Esophagus muscularis mucosa (tissue), 4 donors: ENCODE results near the gene TMEM250. TPM values are rescaled to one million over a fixed set of nuclear protein-coding genes. Genes with fewer than 3 reads are reported as not detected.

Source experiments
- DNase-seq: peaks from one replicate; pipeline ENCODE4 v3.0.0-alpha.2; 2017; ENCODE audit errors: extremely low spot score
- H3K27ac ChIP-seq, 4 donors: fragments of 200-600 bp; sonication (generic); replicated peaks in 1 of 4; 1 replicate in 3 of 4; 2 replicates in 1 of 4; pipeline ENCODE4 v1.5.1; 2016 to 2019; ENCODE audit warnings: mild to moderate bottlenecking in 1 of 4
- H3K27me3 ChIP-seq, 4 donors: fragments of 200-600 bp; sonication (generic); one replicate each; pipeline versions ENCODE4 v1.5.1 to v1.6.0; 2016 to 2019
- H3K36me3 ChIP-seq, 4 donors: fragments of 200-600 bp; sonication (generic); one replicate each; pipeline ENCODE4 v1.5.1; 2016 to 2019
- H3K4me1 ChIP-seq, 4 donors: fragments of 200-600 bp; sonication (generic); one replicate each; pipeline ENCODE4 v1.5.1; 2016 to 2019
- H3K4me3 ChIP-seq, 4 donors: fragments of 200-600 bp; sonication (generic); 1 replicate in 2 of 4; 2 replicates in 2 of 4; pipeline ENCODE4 v1.5.1; 2016 to 2019; ENCODE audit warnings: mild to moderate bottlenecking in 4 of 4, moderate library complexity in 1 of 4
- H3K9me3 ChIP-seq, 4 donors: fragments of 200-600 bp; sonication (generic); 1 replicate in 3 of 4; 2 replicates in 1 of 4; pipeline ENCODE4 v1.5.1; 2016 to 2019
- CTCF ChIP-seq, 3 experiments: fragments of 200-600 bp in 2 of 3; fragments of 450-650 bp in 1 of 3; sonication (generic) in 2 of 3; IDR thresholded peaks; one replicate each; pipeline ENCODE4 v1.5.1; 2017 to 2019; ENCODE audit warnings: antibody characterized with exemption in 3 of 3, mild to moderate bottlenecking in 2 of 3, moderate library complexity in 1 of 3
- EP300 ChIP-seq: sonication (generic); formaldehyde crosslinking; IDR thresholded peaks from one replicate; pipeline ENCODE4 v1.6.1; 2017; ENCODE audit warnings: antibody characterized with exemption
- POLR2A ChIP-seq: fragments of 450-650 bp; IDR thresholded peaks from one replicate; pipeline ENCODE4 v1.6.1; 2017; ENCODE audit warnings: antibody characterized with exemption, moderate library complexity, mild to moderate bottlenecking, low read depth
- POLR2AphosphoS5 ChIP-seq, 2 donors: sonication (generic); formaldehyde crosslinking; IDR thresholded peaks; one replicate each; pipeline ENCODE4 v1.6.1; 2017; ENCODE audit warnings: antibody characterized with exemption in 2 of 2
- WGBS: methylation state at CpG from one replicate; pipeline ENCODE4 v1.1.5; 2018; 5-methylcytosine and 5-hydroxymethylcytosine counted together
- intact Hi-C: fragments of 100-400 bp; cut with DNase I; formaldehyde crosslinking; loops from one replicate; pipeline ENCODE4 v1.15.1; 2023
- total RNA-seq, 4 donors: library from RNA; depleted of rRNA; stranded (reverse); fragments of >200 nt; gene quantifications; one replicate each; pipeline versions ENCODE4 v1.1.0 to v1.2.1, GENCODE V29; 2016

TMEM250 gene
- total RNA-seq, 4 donors from 2014 or later, result 33.6 to 77.6 (median 59.4) TPM

DNA sequence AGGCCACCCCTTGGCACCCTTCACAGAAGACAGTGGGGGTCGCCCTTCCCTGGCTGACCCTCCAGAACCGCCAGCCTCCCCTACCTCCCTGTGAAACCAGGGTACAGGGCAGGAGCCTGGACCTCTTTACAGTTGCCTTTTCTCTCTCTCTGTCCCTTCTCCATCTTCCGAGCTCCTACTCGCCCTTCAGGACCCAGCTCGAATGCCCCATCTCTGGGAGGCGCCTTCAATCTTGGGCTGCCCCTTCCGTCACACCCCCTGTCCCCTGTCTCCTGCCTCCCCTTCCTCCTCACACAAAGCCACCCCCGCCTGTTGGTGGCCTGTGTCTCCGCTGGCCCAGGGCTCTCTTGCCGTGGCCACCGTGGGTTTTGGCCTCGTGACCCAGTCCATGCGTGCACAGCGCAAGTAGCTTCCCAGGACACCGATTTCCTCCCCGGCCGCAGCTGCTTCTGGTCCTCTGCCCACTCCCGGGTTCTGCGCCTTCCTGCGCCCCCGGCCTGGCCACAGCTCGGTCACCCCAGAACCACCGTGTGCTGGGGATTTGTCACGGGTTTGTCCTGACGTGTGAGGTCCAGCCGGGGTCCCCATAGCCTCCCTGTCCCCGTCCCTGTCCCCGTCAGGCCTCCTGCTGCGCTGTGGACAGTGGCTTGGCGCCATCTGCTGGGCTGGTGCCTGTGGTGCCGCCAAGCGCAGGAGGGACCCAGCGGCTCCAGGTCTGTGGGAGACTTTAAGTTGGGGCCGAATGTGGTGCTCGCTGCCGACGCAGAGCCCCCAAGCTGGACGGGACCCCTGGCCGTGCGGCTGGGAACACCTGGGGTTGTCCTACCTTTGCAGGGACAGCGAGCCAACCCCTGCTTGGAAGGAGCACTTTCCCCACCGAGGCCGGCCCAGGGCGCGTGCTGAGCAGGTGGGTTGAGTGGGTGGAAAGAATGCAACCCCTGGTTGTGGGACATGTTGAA, 4.0 kb upstream of the TMEM250 start:
- H3K4me1 ChIP-seq, result peaks cover 22 to 33% (median 27%) of the 10 kb centered on the region in 4 donors
- H3K9me3 ChIP-seq, result no peaks in the 10 kb centered on the region
- no peaks in the 10 kb centered on the region for H3K36me3 ChIP-seq
- DNase-seq, result no peak
- H3K4me3 ChIP-seq, result peak overlapping the region in 3 of 4 donors; percentile 24 to 38 (median 35)
- H3K27me3 ChIP-seq, result peaks cover 0 to 37% (median 0%) of the 10 kb centered on the region in 4 donors
- 18% methylated on average over 30 of the region's 45 CpGs for WGBS
- no peak overlapping the region for H3K27ac ChIP-seq
- intact Hi-C loops, result loop anchor here (1.0 to 5.0 kb wide), 4 partner anchors 35 to 255 kb away; no protein-coding TSS in a partner anchor
- TF ChIP-seq CTCF (IDR thresholded peaks at IDR 0.05) (peak; percentile 95 to 99 (median 98)), EP300 (no peak), POLR2AphosphoS5 (IDR thresholded peaks at IDR 0.05) (peak in 1 of 2 donors; percentile 52), POLR2A (no peak)

DNA sequence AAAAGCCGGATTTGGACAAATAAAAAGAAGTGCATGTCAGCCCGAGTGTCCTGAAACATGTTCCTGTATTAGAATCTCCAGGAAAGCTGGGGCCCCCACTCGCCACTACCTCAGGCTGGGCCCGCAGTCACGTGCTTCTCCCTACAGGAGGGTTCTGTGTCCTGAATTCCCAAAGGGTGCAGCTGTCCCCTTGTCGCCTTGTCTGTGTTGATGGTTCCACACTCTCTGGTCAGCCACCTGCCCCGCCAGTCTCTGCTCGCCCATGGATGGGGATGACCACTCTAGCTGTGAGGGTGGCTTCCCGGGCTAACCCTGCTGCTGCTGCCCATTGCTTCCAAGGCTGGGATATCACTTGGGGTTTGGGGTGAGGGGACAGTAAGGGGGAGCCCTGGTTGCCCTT, 3.1 kb upstream of the TMEM250 start:
- no peak overlapping the region for H3K27ac ChIP-seq
- intact Hi-C loops, result loop anchor here (5.0 kb wide), 3 partner anchors 34 to 254 kb away; no protein-coding TSS in a partner anchor
- H3K4me1 ChIP-seq, result peaks cover 31 to 42% (median 36%) of the 10 kb centered on the region in 4 donors
- no peak for DNase-seq
- H3K36me3 ChIP-seq, result peaks cover 0 to 3% (median 0%) of the 10 kb centered on the region in 4 donors
- 89% methylated on average over 9 of the region's 9 CpGs for WGBS
- H3K27me3 ChIP-seq, result peaks cover 0 to 28% (median 0%) of the 10 kb centered on the region in 4 donors
- H3K4me3 ChIP-seq, result no peak overlapping the region
- no peak for TF ChIP-seq POLR2A
- TF ChIP-seq EP300, result no peak
- no peak for TF ChIP-seq POLR2AphosphoS5 (IDR thresholded peaks at IDR 0.05)
- TF ChIP-seq CTCF (IDR thresholded peaks at IDR 0.05), result no peak
- no peaks in the 10 kb centered on the region for H3K9me3 ChIP-seq

GRCh38 chr9:136120438-136120844, 1.8 kb upstream of the TMEM250 start:
- TF ChIP-seq POLR2A (no peak), CTCF (IDR thresholded peaks at IDR 0.05) (no peak)
- 81% methylated on average over 11 of the region's 18 CpGs for WGBS
- Histone ChIP-seq H3K4me1 (peaks cover 31 to 55% (median 46%) of the 10 kb centered on the region in 4 donors), H3K27ac (peak overlapping the region; percentile 93 to 100 (median 96)), H3K4me3 (no peak overlapping the region), H3K36me3 (peaks cover 12 to 17% (median 12%) of the 10 kb centered on the region in 4 donors), H3K9me3 (no peaks in the 10 kb centered on the region), H3K27me3 (peaks cover 0 to 19% (median 0%) of the 10 kb centered on the region in 4 donors)
- no peak for DNase-seq
- intact Hi-C loops, result loop anchor here (5.0 kb wide), 3 partner anchors 33 to 253 kb away; no protein-coding TSS in a partner anchor

- Histone ChIP-seq H3K27me3 (peaks cover 0 to 19% (median 0%) of the 10 kb centered on the region in 4 donors), H3K9me3 (no peaks in the 10 kb centered on the region), H3K27ac (peak overlapping the region; percentile 93 to 100 (median 96)), H3K4me3 (peak overlapping the region; percentile 76 to 91 (median 88)), H3K36me3 (peaks cover 16 to 22% (median 17%) of the 10 kb centered on the region in 4 donors), H3K4me1 (peaks cover 31 to 57% (median 47%) of the 10 kb centered on the region in 4 donors)
- TF ChIP-seq POLR2A (no peak), CTCF (IDR thresholded peaks at IDR 0.05) (no peak), EP300 (no peak)
- 71% methylated on average over 10 of the region's 11 CpGs for WGBS
- intact Hi-C loops, result loop anchor here (5.0 to 10.0 kb wide), 4 partner anchors 33 to 253 kb away; no protein-coding TSS in a partner anchor
- no peak for DNase-seq
Measured at GRCh38 chr9:136119883-136120393, 1.3 kb upstream of the TMEM250 start.
